NCI-H187 treated with DMSO at 0.1 percent for 48 hours (cell line): ENCODE measurements around the gene MTSS2.

ENCODE experiments used
- DNase-seq: peaks from one replicate; lab custom pipeline; 2025; lab: John Stamatoyannopoulos, UW

Gene MTSS2

GRCh38 chr16:70687102-70687511 is 1.3 kb upstream of the MTSS2 start:
- no peak for DNase-seq

- DNase-seq, result no peak
Measured at GRCh38 chr16:70686376-70687101, 686 bp upstream of the MTSS2 start.

- DNase-seq, result no peak
Measured at GRCh38 chr16:70685061-70685937, 554 bp downstream of the MTSS2 start.

GRCh38 chr16:70684146-70685060 is 1.4 kb downstream of the MTSS2 start:
- DNase-seq, result no peak

- DNase-seq, result no peak
Measured at GRCh38 chr16:70683146-70683944, 2.5 kb downstream of the MTSS2 start.

GRCh38 chr16:70682239-70683145 is 3.4 kb downstream of the MTSS2 start:
- no peak for DNase-seq

- no peak for DNase-seq
Measured at GRCh38 chr16:70681382-70682238, 4.2 kb downstream of the MTSS2 start.

- no peak for DNase-seq
Measured at GRCh38 chr16:70680495-70681381, 5.1 kb downstream of the MTSS2 start.

GRCh38 chr16:70679671-70680494 is 6.0 kb downstream of the MTSS2 start:
- DNase-seq, result no peak

- DNase-seq, result no peak
Measured at GRCh38 chr16:70678898-70679670, 6.8 kb downstream of the MTSS2 start.

GRCh38 chr16:70678121-70678897 is 7.5 kb downstream of the MTSS2 start:
- DNase-seq, result no peak

GRCh38 chr16:70677499-70678120 is 8.2 kb downstream of the MTSS2 start:
- no peak for DNase-seq

- DNase-seq, result no peak
Measured at GRCh38 chr16:70676675-70677498, 9.0 kb downstream of the MTSS2 start.

- no peak for DNase-seq
Measured at GRCh38 chr16:70675851-70676513, 9.9 kb downstream of the MTSS2 start.
